Gastrocnemius medialis (tissue), 4 donors: Measurements from ENCODE around the gene ARID5B. TPM values are rescaled to one million over a fixed set of nuclear protein-coding genes. Genes with fewer than 3 reads are reported as not detected.

ENCODE experiments used
- ATAC-seq, 2 donors: fragments of 150-250 bp; one replicate each; pipeline ENCODE4 v1.9.1; 2016
- DNase-seq, 2 donors: peaks; one replicate each; pipeline ENCODE4 v3.0.0-alpha.2; 2019
- H3K27ac ChIP-seq, 4 donors: fragments of 200-600 bp; sonication (generic); 1 replicate in 1 of 4; 2 replicates in 3 of 4; pipeline ENCODE4 v1.5.1; 2016 to 2018; ENCODE audit warnings: mild to moderate bottlenecking in 2 of 4, moderate library complexity in 1 of 4
- H3K27me3 ChIP-seq, 3 donors: fragments of 200-600 bp; sonication (generic) in 2 of 3; 1 replicate in 1 of 3; 2 replicates in 2 of 3; pipeline versions ENCODE4 v1.5.1 to v1.6.0; 2016 to 2019; ENCODE audit warnings: mild to moderate bottlenecking in 1 of 3, moderate library complexity in 1 of 3
- H3K36me3 ChIP-seq, 2 donors: fragments of 200-600 bp; sonication (generic) in 1 of 2; one replicate each; pipeline ENCODE4 v1.5.1; 2017 to 2018
- H3K4me1 ChIP-seq, 2 donors: fragments of 200-600 bp; sonication (generic) in 1 of 2; one replicate each; pipeline ENCODE4 v1.5.1; 2016 to 2017; ENCODE audit warnings: mild to moderate bottlenecking in 2 of 2
- H3K4me3 ChIP-seq, 4 donors: fragments of 200-600 bp; sonication (generic) in 3 of 4; 1 replicate in 1 of 4; 2 replicates in 3 of 4; pipeline ENCODE4 v1.5.1; 2016 to 2019; ENCODE audit warnings: mild to moderate bottlenecking in 2 of 4
- H3K9me3 ChIP-seq, 3 donors: fragments of 200-600 bp; sonication (generic) in 2 of 3; 1 replicate in 1 of 3; 2 replicates in 2 of 3; pipeline ENCODE4 v1.5.1; 2016 to 2019
- POLR2A ChIP-seq, 2 donors: fragments of 450-650 bp; IDR thresholded peaks; one replicate each; pipeline ENCODE4 v1.6.1; 2017; ENCODE audit warnings: antibody characterized with exemption in 2 of 2, mild to moderate bottlenecking in 2 of 2, moderate library complexity in 2 of 2
- in situ Hi-C, 4 donors: fragments of 200-750 bp; cut with MboI; loops; one replicate each; pipeline versions ENCODE4 v1.15.0 to v1.8.0; 2017; ENCODE audit warnings: low sequenced_read_pairs in 4 of 4
- intact Hi-C: fragments of 100-400 bp; cut with DNase I; formaldehyde crosslinking; loops from one replicate; pipeline ENCODE4 v1.15.1; 2023; ENCODE audit warnings: low total_unique reads
- total RNA-seq, 4 donors: library from RNA; depleted of rRNA; stranded (reverse); fragments of >200 nt; gene quantifications; one replicate each; pipeline versions ENCODE4 v1.1.0 to v1.2.3, GENCODE V29; 2016
- TF ChIP-seq, protein P1 (sequence below), 5 experiments: fragments of 450-650 bp in 3 of 5; fragments of 200-600 bp in 2 of 5; sonication (generic) in 2 of 5; IDR thresholded peaks in 4 of 5; conservative IDR thresholded peaks in 1 of 5; 1 replicate in 4 of 5; 2 replicates in 1 of 5; pipeline ENCODE4 v1.5.1; 2016 to 2019; ENCODE audit warnings: antibody characterized with exemption in 5 of 5, mild to moderate bottlenecking in 3 of 5, moderate library complexity in 3 of 5

ARID5B gene
- total RNA-seq, 4 donors from 2014 or later = 156 to 512 (median 263) TPM

DNA sequence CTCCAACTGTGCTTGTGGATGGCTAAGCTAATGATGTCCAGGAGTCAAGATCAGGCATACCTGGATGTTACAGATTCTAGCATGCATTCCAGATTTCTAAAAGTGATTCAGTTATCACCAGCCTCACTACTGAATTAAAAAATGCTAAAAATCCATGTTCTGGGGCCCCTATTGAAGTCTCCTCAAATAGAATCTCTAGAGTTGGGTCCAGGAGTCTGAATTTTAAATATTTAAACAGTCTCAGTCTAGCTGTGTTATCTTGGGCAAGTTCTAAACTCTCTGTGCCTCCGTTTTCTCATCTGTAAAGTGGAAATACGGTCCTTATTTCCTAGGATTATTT lies 5.0 kb downstream of the ARID5B start:
- ATAC-seq = no peak
- TF ChIP-seq, protein P1, sequence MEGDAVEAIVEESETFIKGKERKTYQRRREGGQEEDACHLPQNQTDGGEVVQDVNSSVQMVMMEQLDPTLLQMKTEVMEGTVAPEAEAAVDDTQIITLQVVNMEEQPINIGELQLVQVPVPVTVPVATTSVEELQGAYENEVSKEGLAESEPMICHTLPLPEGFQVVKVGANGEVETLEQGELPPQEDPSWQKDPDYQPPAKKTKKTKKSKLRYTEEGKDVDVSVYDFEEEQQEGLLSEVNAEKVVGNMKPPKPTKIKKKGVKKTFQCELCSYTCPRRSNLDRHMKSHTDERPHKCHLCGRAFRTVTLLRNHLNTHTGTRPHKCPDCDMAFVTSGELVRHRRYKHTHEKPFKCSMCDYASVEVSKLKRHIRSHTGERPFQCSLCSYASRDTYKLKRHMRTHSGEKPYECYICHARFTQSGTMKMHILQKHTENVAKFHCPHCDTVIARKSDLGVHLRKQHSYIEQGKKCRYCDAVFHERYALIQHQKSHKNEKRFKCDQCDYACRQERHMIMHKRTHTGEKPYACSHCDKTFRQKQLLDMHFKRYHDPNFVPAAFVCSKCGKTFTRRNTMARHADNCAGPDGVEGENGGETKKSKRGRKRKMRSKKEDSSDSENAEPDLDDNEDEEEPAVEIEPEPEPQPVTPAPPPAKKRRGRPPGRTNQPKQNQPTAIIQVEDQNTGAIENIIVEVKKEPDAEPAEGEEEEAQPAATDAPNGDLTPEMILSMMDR (IDR thresholded peaks at IDR 0.05 in 4 of 5, conservative IDR thresholded peaks at IDR 0.05 in 1 of 5) = no peak
- TF ChIP-seq POLR2A (IDR thresholded peaks at IDR 0.05) = no peak
- H3K4me1 ChIP-seq = peaks cover 11 to 15% of the 10 kb centered on the region in 2 donors
- no peak overlapping the region for H3K27ac ChIP-seq
- no peak overlapping the region for H3K4me3 ChIP-seq
- intact Hi-C loops = loop anchor here (10.0 kb wide), 1 partner anchor 898 kb away; the partner anchor contains the start of gene ADO
- H3K27me3 ChIP-seq = no peaks in the 10 kb centered on the region
- no peaks in the 10 kb centered on the region for H3K36me3 ChIP-seq
- no peak for DNase-seq
- in situ Hi-C loops = loop anchor here in 1 of 4 donors (10.0 kb wide), 1 partner anchor 118 kb away; no protein-coding TSS in a partner anchor
- H3K9me3 ChIP-seq = no peaks in the 10 kb centered on the region

GRCh38 chr10:61907011-61907410 lies 5.5 kb downstream of the ARID5B start:
- Histone ChIP-seq H3K4me1 (peaks cover 11 to 15% of the 10 kb centered on the region in 2 donors), H3K9me3 (no peaks in the 10 kb centered on the region), H3K27ac (no peak overlapping the region), H3K4me3 (no peak overlapping the region), H3K27me3 (no peaks in the 10 kb centered on the region), H3K36me3 (no peaks in the 10 kb centered on the region)
- DNase-seq = no peak
- no peak for TF ChIP-seq POLR2A (IDR thresholded peaks at IDR 0.05)
- TF ChIP-seq, protein P1 (IDR thresholded peaks at IDR 0.05 in 4 of 5, conservative IDR thresholded peaks at IDR 0.05 in 1 of 5) = no peak
- intact Hi-C loops = loop anchor here (10.0 kb wide), 1 partner anchor 898 kb away; the partner anchor contains the start of gene ADO
- in situ Hi-C loops = loop anchor here in 1 of 4 donors (10.0 kb wide), 1 partner anchor 118 kb away; no protein-coding TSS in a partner anchor
- ATAC-seq = no peak

GRCh38 chr10:61907587-61907986 lies 6.1 kb downstream of the ARID5B start:
- DNase-seq (no peak), ATAC-seq (no peak)
- in situ Hi-C loops = loop anchor here in 1 of 4 donors (10.0 kb wide), 1 partner anchor 117 kb away; no protein-coding TSS in a partner anchor
- H3K9me3 ChIP-seq = no peaks in the 10 kb centered on the region
- H3K4me3 ChIP-seq = no peak overlapping the region
- TF ChIP-seq, protein P1 (IDR thresholded peaks at IDR 0.05 in 4 of 5, conservative IDR thresholded peaks at IDR 0.05 in 1 of 5) = no peak
- no peak for TF ChIP-seq POLR2A (IDR thresholded peaks at IDR 0.05)
- no peak overlapping the region for H3K27ac ChIP-seq
- H3K4me1 ChIP-seq = peaks cover 11 to 15% of the 10 kb centered on the region in 2 donors
- intact Hi-C loops = loop anchor here (10.0 kb wide), 1 partner anchor 897 kb away; the partner anchor contains the start of gene ADO
- no peaks in the 10 kb centered on the region for H3K36me3 ChIP-seq
- no peaks in the 10 kb centered on the region for H3K27me3 ChIP-seq

GRCh38 chr10:61910226-61910805 lies 8.8 kb downstream of the ARID5B start:
- H3K36me3 ChIP-seq = no peaks in the 10 kb centered on the region
- no peaks in the 10 kb centered on the region for H3K9me3 ChIP-seq
- H3K4me1 ChIP-seq = no peaks in the 10 kb centered on the region
- intact Hi-C loops (no loop called here), in situ Hi-C loops (no loop called here)
- DNase-seq (no peak), ATAC-seq (no peak)
- TF ChIP-seq, protein P1 (IDR thresholded peaks at IDR 0.05 in 4 of 5, conservative IDR thresholded peaks at IDR 0.05 in 1 of 5) = no peak
- TF ChIP-seq POLR2A (IDR thresholded peaks at IDR 0.05) = no peak
- no peak overlapping the region for H3K27ac ChIP-seq
- no peaks in the 10 kb centered on the region for H3K27me3 ChIP-seq
- no peak overlapping the region for H3K4me3 ChIP-seq
